Skeletal muscle tissue (tissue), 4 donors: ENCODE results near the gene ATG14. TPM values are rescaled to one million over a fixed set of nuclear protein-coding genes. Genes with fewer than 3 reads are reported as not detected.

Source experiments
- H3K27ac ChIP-seq: one replicate; pipeline ENCODE4 v1.7.0; 2013; ENCODE audit warnings: mild to moderate bottlenecking, low read depth, low read length, inconsistent platforms
- H3K27me3 ChIP-seq, 3 donors: one replicate each; pipeline ENCODE4 v1.7.0; 2013; ENCODE audit warnings: low read length in 3 of 3; ENCODE audit not compliant: control insufficient read depth in 3 of 3, insufficient read depth in 3 of 3
- H3K36me3 ChIP-seq, 3 donors: one replicate each; pipeline ENCODE4 v1.7.0; 2013; ENCODE audit warnings: low read length in 3 of 3; ENCODE audit not compliant: control insufficient read depth in 3 of 3, insufficient read depth in 3 of 3
- H3K4me1 ChIP-seq, 3 donors: one replicate each; pipeline ENCODE4 v1.7.0; 2013; ENCODE audit warnings: low read length in 3 of 3, mild to moderate bottlenecking in 3 of 3; ENCODE audit not compliant: control insufficient read depth in 3 of 3, insufficient read depth in 3 of 3
- H3K4me3 ChIP-seq, 3 donors: one replicate each; pipeline ENCODE4 v1.7.0; 2013; ENCODE audit warnings: low read length in 3 of 3
- H3K9ac ChIP-seq, 3 donors: one replicate each; pipeline ENCODE4 v1.7.0; 2013; ENCODE audit warnings: low read length in 3 of 3, mild to moderate bottlenecking in 3 of 3, moderate library complexity in 2 of 3, low read depth in 1 of 3
- H3K9me3 ChIP-seq, 3 donors: one replicate each; pipeline ENCODE4 v1.7.0; 2013; ENCODE audit warnings: low read length in 3 of 3; ENCODE audit not compliant: control insufficient read depth in 3 of 3
- total RNA-seq: library from RNA; depleted of rRNA; stranded (reverse); fragments of >200 nt; gene quantifications from one replicate; pipeline ENCODE4 v1.2.3, GENCODE V29; 2014
- donor health status: Osteomylitis.

The ATG14 gene
- total RNA-seq, 1 donor from 2014 or later: 14.6 TPM

DNA sequence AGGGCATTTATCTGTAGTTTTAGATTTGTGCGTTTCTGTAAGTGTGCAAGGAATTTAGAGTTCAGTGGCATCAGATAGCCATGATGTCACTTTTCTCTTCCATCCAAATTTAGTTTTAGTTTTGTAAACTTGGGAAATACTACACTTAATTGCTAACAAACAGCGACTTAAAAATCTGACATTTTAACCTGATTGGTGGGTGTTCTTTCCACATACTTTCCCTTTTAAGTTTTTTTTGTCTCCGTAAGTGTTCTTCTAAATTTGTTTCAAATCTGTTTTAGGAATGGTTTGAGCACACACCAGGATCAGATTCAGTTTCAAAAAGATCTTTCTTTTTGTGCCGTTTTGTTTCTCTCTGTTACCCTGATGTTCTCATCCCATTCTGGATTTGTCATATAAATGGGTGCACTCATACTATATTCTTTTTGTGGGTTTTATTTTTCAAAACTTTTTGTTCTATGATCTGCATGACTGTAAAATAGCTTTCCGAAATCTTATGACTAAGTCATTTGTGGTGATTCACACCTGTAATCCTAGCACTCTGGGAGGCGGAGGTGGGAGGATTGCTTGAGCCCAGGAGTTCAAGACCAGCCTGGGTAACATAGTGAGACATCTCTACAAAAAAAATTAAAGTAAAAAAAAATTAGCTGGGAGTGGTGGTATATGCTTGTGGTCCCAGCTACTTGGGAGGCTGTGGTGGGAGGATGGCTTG, 81.5 kb downstream of the ATG14 start:
- Histone ChIP-seq H3K27me3 (no peaks in the 10 kb centered on the region), H3K9ac (no peak overlapping the region), H3K36me3 (no peaks in the 10 kb centered on the region), H3K4me3 (no peak overlapping the region), H3K9me3 (no peaks in the 10 kb centered on the region), H3K4me1 (peaks cover 16 to 25% (median 20%) of the 10 kb centered on the region in 3 donors), H3K27ac (no peak overlapping the region)

DNA sequence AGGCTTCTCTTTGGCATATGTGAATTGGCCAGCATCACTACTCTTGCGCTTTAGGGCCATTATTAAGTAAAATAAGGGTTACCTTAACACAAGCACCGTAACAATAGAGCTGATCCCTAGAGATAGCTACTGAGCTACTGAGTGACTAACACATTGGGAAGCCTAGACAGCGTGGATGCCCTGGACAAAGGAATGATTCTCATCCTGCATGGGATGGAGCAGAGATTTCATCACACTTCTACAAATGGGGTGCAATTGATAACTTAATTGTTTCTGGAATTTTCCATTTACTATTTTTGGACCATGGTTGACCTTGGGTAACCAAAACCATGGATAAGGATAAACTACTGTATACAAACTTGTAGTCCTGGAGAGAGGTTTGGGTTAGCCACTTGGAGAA, 83.3 kb downstream of the ATG14 start:
- no peak overlapping the region for H3K27ac ChIP-seq
- peaks cover 15 to 16% (median 16%) of the 10 kb centered on the region in 3 donors for H3K4me1 ChIP-seq

DNA sequence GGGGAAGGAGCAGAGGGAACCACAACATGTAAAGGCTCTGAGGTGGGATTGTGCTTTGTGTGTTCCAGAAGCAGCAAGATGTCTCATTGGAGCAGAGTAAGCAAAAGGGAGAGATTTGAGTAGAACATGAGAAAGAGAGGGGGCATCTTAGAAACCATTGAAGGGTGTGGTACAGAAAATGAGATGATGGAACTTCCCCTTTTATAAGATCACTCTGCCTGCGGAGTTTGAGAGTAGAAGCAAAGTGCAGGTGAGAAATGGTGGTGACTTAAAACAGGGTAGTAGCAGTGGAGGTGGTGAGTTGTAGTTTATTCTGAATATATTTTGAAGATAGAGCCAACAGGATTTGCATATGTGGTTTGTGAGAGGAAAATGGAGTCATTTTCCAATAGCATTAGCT, 84.5 kb downstream of the ATG14 start:
- Histone ChIP-seq H3K9me3 (no peaks in the 10 kb centered on the region), H3K27ac (no peak overlapping the region), H3K4me1 (peaks cover 8 to 10% (median 9%) of the 10 kb centered on the region in 3 donors), H3K9ac (no peak overlapping the region), H3K4me3 (no peak overlapping the region), H3K27me3 (no peaks in the 10 kb centered on the region), H3K36me3 (no peaks in the 10 kb centered on the region)

More for the DNA sequence above, 83.3 kb downstream of the ATG14 start:
- Histone ChIP-seq H3K9me3 (no peaks in the 10 kb centered on the region), H3K36me3 (no peaks in the 10 kb centered on the region), H3K4me3 (no peak overlapping the region), H3K9ac (no peak overlapping the region), H3K27me3 (no peaks in the 10 kb centered on the region)

DNA sequence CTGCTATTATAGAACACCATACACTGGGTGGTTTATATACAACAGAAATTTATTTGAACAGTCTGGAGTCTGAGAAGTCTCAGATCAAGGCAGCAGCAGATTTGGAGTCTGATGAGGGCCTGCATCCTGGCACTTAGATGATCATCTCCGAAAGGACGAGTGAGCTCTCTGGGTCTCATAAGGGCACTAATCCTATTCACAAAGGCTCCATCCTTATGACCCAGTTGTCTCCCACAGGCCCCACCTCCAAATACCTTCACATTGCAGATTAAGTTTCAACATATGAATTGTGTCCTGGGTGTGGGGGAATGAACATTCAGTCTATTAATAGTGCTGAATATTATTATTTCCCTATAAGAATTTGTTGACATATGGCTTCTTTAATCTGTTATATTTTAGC, 86.8 kb downstream of the ATG14 start:
- H3K4me3 ChIP-seq: no peak overlapping the region
- H3K27me3 ChIP-seq: no peaks in the 10 kb centered on the region
- peaks cover 0 to 2% (median 0%) of the 10 kb centered on the region in 3 donors for H3K36me3 ChIP-seq
- H3K27ac ChIP-seq: no peak overlapping the region
- H3K4me1 ChIP-seq: peaks cover 5 to 10% (median 7%) of the 10 kb centered on the region in 3 donors
- no peak overlapping the region for H3K9ac ChIP-seq
- no peaks in the 10 kb centered on the region for H3K9me3 ChIP-seq

DNA sequence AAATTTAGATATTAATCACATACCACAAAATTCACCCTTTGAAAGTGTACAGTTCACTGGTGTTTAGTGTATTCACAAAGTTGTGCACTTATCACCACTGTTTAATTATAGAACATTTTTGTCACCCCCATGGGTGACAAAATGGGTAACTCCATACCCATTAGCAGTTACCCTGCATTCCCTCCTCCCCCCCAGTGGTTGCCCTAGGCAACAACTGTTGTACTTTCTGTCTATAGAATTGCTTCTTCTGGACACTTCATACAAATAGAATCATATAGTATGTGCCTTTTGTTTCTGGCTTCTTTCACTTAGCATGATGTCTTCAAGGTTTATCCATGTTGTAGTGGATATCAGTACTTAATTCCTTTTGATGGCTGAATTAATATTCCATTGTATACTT, 87.7 kb downstream of the ATG14 start:
- no peak overlapping the region for H3K9ac ChIP-seq
- peaks cover 0 to 2% (median 0%) of the 10 kb centered on the region in 3 donors for H3K36me3 ChIP-seq
- peaks cover 5 to 10% (median 7%) of the 10 kb centered on the region in 3 donors for H3K4me1 ChIP-seq
- no peaks in the 10 kb centered on the region for H3K9me3 ChIP-seq
- H3K4me3 ChIP-seq: no peak overlapping the region
- no peaks in the 10 kb centered on the region for H3K27me3 ChIP-seq
- no peak overlapping the region for H3K27ac ChIP-seq

DNA sequence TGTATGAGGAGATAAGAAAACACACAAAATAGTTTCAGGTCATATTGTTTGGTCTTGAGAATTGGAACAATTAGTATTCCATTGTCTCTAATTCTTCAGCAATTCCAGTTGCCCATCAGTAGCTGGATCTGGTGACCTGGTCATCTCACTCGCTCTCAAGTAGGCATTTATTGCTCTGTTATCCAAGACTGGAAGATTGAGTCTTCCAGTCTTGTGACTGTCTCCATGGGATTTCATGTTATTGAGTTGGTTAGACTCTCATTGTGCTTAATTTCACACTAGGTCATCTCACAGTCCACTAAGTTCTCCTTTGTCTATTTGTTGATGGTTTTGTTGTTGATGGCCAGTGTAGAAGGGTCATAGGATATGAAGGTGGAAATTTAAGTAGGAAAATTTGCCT, 92.9 kb downstream of the ATG14 start:
- H3K9me3 ChIP-seq: no peaks in the 10 kb centered on the region
- H3K4me1 ChIP-seq: peaks cover 3 to 13% (median 10%) of the 10 kb centered on the region in 3 donors
- no peak overlapping the region for H3K9ac ChIP-seq
- no peak overlapping the region for H3K4me3 ChIP-seq
- no peak overlapping the region for H3K27ac ChIP-seq
- peaks cover 0 to 6% (median 2%) of the 10 kb centered on the region in 3 donors for H3K36me3 ChIP-seq
- H3K27me3 ChIP-seq: no peaks in the 10 kb centered on the region

DNA sequence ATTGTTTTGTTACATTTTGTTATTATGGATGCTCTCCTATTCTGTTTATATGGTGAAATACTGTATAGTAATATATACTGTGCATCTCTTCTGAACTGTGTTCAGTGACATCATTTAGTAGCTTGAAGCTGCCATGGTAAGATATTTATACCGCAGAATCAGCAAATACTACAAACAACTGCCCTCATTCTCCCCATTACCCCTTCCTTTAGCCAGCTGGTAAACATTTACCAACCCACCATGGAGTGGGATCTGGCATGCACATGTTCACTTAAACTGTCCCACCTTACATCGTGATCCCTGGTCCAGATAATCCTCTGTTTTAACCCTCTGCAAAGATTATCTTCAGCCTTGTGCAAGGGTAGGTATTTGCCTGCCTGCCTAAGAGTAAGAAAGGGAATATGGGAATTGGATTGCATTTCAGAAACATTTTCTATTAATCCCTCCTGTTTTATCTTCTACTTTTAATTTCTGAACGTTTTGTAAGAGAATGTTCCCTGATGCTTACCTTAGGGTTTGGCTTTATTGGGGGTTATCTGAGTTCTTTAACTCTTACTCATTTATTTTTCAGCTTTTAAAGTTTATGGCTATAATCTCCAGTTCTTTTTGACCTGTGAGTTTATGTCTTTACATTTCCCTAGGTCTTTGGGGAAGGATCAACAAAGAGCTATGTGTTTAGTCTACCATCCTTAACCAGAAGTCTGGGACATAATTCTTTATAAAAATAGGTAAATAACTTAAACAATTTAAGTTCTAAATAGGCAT, 93.9 kb downstream of the ATG14 start:
- Histone ChIP-seq H3K36me3 (peaks cover 0 to 6% (median 2%) of the 10 kb centered on the region in 3 donors), H3K4me1 (peaks cover 3 to 13% (median 10%) of the 10 kb centered on the region in 3 donors), H3K9me3 (no peaks in the 10 kb centered on the region), H3K27ac (no peak overlapping the region), H3K27me3 (no peaks in the 10 kb centered on the region), H3K9ac (no peak overlapping the region), H3K4me3 (no peak overlapping the region)

DNA sequence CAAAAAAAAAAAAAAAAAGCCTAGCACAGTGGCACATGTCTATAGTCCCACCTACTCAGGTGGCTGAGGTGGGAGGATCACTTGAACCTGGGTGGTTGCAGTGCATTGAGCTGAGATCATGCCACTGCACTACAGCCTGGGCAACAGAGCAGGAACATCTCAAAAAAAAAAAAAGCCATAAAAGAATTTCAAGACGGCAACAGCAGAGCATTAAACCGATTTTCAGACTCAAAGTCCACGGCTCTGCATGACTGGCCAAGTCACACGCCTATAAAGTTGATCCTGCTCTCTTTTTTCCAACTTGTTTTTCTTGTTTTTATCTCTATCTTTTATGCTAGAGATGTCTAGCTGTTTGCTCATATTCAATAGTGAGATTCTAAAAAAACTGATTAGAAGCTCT, 95.1 kb downstream of the ATG14 start:
- peaks cover 3 to 13% (median 10%) of the 10 kb centered on the region in 3 donors for H3K4me1 ChIP-seq
- H3K9me3 ChIP-seq: peaks cover 0 to 2% (median 0%) of the 10 kb centered on the region in 3 donors
- no peak overlapping the region for H3K4me3 ChIP-seq
- no peak overlapping the region for H3K27ac ChIP-seq
- no peak overlapping the region for H3K9ac ChIP-seq
- H3K36me3 ChIP-seq: peaks cover 0 to 6% (median 2%) of the 10 kb centered on the region in 3 donors
- H3K27me3 ChIP-seq: no peaks in the 10 kb centered on the region
